ENCODE data around the gene ABTB2. TPM values are rescaled to one million over a fixed set of nuclear protein-coding genes. Genes with fewer than 3 reads are reported as not detected.

ABTB2 gene
- total and polyA plus RNA-seq, 10 of the 15 experiments (the other 5 are each of a cell fraction or from before 2014, with no cell fraction given) = 0.13 to 2.1 (median 0.72) TPM

- RAD21 ChIA-PET (ENCODE audit: unreplicated experiment) = no interaction called here
- DNase-seq (ENCODE audit: low read depth, low spot score) (no peak), FAIRE-seq (no peak), ATAC-seq (no peak)
- Histone ChIP-seq H3K36me3 (ENCODE audit: control insufficient read depth in 2 of 2, insufficient read depth in 2 of 2, low read length in 1 of 2) (no peaks in the 10 kb centered on the region), H2AFZ (ENCODE audit: control insufficient read depth, low read depth, low read length) (no peak overlapping the region), H3K9me3 (replicated peaks; ENCODE audit: control insufficient read depth, insufficient read depth, low read length) (no peaks in the 10 kb centered on the region), H3K4me1 (ENCODE audit: control insufficient read depth, insufficient read depth, low read length) (peaks cover 15% of the 10 kb centered on the region; the same call in 1 of the 2 replicates), H3K27me3 (replicated peaks in 1 of 2; ENCODE audit: control insufficient read depth in 2 of 2, insufficient read depth in 2 of 2, low read length in 1 of 2) (no peaks in the 10 kb centered on the region), H3K27ac (ENCODE audit: control insufficient read depth, insufficient read depth) (no peak overlapping the region), H4K20me1 (ENCODE audit: control insufficient read depth, insufficient read depth) (no peaks in the 10 kb centered on the region), H3K4me2 (ENCODE audit: control insufficient read depth, insufficient read depth) (no peak overlapping the region), H3K79me2 (ENCODE audit: control insufficient read depth, insufficient read depth, low read length) (no peaks in the 10 kb centered on the region), H3K4me3 (no peak overlapping the region), H3K9ac (ENCODE audit: control insufficient read depth, insufficient read depth, low read length) (no peak overlapping the region)
- intact Hi-C loops (cut with micrococcal nuclease; ENCODE audit: unreplicated experiment) (no loop called here), in situ Hi-C loops (cut with MboI) (no loop called here)
- CTCF ChIA-PET = interaction anchor here (0.9 kb wide), 1 partner anchor 12 kb away, joined by 3 read pairs; no protein-coding TSS in a partner anchor
- BruUV-seq (replicated peaks) = no TSS peak
- 71% methylated on average over 7 of the region's 7 CpGs for WGBS (ENCODE audit: insufficient coverage, insufficient replicate concordance, low lambda C conversion rate, missing lambda C conversion rate)
- SMC1A ChIA-PET (ENCODE audit: uncharacterized antibody, unreplicated experiment) = no interaction called here
- POLR2A ChIA-PET = no interaction called here
- TF ChIP-seq RB1 (IDR thresholded peaks at IDR 0.05; ENCODE audit: borderline replicate concordance) (no peak), SIN3A (IDR thresholded peaks at IDR 0.05; ENCODE audit: low read depth, low read length) (no peak), NKRF (conservative IDR thresholded peaks at IDR 0.05) (no peak), SUPT20H (IDR thresholded peaks at IDR 0.05; ENCODE audit: borderline replicate concordance, control insufficient read depth, low read depth, low read length) (no peak), NR2C1 (IDR thresholded peaks at IDR 0.05) (no peak), FOXM1 (IDR thresholded peaks at IDR 0.05; ENCODE audit: low read depth, low read length) (no peak), BCL11A (IDR thresholded peaks at IDR 0.05; ENCODE audit: low read depth, low read length) (no peak), YBX1 (IDR thresholded peaks at IDR 0.05) (no peak), STAT3 (IDR thresholded peaks at IDR 0.05; ENCODE audit: low read depth, low read length) (no peak), SUZ12 (IDR thresholded peaks at IDR 0.05; ENCODE audit: unreplicated experiment) (no peak), E2F8 (IDR thresholded peaks at IDR 0.05; ENCODE audit: low read depth, partially characterized antibody) (no peak), NR2C2 (IDR thresholded peaks at IDR 0.05; ENCODE audit: borderline replicate concordance, control insufficient read depth, insufficient read length, low read depth) (no peak)
- TF ChIP-seq, protein P1, sequence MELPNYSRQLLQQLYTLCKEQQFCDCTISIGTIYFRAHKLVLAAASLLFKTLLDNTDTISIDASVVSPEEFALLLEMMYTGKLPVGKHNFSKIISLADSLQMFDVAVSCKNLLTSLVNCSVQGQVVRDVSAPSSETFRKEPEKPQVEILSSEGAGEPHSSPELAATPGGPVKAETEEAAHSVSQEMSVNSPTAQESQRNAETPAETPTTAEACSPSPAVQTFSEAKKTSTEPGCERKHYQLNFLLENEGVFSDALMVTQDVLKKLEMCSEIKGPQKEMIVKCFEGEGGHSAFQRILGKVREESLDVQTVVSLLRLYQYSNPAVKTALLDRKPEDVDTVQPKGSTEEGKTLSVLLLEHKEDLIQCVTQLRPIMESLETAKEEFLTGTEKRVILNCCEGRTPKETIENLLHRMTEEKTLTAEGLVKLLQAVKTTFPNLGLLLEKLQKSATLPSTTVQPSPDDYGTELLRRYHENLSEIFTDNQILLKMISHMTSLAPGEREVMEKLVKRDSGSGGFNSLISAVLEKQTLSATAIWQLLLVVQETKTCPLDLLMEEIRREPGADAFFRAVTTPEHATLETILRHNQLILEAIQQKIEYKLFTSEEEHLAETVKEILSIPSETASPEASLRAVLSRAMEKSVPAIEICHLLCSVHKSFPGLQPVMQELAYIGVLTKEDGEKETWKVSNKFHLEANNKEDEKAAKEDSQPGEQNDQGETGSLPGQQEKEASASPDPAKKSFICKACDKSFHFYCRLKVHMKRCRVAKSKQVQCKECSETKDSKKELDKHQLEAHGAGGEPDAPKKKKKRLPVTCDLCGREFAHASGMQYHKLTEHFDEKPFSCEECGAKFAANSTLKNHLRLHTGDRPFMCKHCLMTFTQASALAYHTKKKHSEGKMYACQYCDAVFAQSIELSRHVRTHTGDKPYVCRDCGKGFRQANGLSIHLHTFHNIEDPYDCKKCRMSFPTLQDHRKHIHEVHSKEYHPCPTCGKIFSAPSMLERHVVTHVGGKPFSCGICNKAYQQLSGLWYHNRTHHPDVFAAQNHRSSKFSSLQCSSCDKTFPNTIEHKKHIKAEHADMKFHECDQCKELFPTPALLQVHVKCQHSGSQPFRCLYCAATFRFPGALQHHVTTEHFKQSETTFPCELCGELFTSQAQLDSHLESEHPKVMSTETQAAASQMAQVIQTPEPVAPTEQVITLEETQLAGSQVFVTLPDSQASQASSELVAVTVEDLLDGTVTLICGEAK (IDR thresholded peaks at IDR 0.05; ENCODE audit: borderline replicate concordance) = no peak
These were observed 42.4 kb downstream of the ABTB2 start for GRCh38 chr11:34315394-34315793.
